Neural cell (in vitro differentiated cells): ENCODE results near the gene GSG1L. TPM values are rescaled to one million over a fixed set of nuclear protein-coding genes. Genes with fewer than 3 reads are reported as not detected.

Source experiments
- H2AFZ ChIP-seq: fragments of 200-600, 300-800 bp; sonication (generic), shearing (Covaris generic); 2 replicates; pipeline ENCODE4 v1.6.0; 2014; ENCODE audit warnings: low read depth, mild to moderate bottlenecking, antibody characterized with exemption, low read length, moderate library complexity
- H3F3A ChIP-seq: fragments of 200-600 bp; shearing (Covaris generic); 2 replicates; pipeline ENCODE4 v1.6.1; 2016; ENCODE audit warnings: mild to moderate bottlenecking, moderate library complexity, mixed read lengths, antibody characterized with exemption, low read length; ENCODE audit not compliant: insufficient read depth, poor library complexity, severe bottlenecking
- H3K27ac ChIP-seq: fragments of 200-600, 300-800 bp; sonication (generic), shearing (Covaris generic); 2 replicates; pipeline ENCODE4 v1.5.1; 2014; ENCODE audit warnings: mild to moderate bottlenecking, low read length, moderate library complexity
- H3K27me3 ChIP-seq: fragments of 300-800, 200-600 bp; sonication (generic), shearing (Covaris generic); 2 replicates; pipeline ENCODE4 v1.6.0; 2014; ENCODE audit warnings: mild to moderate bottlenecking, low read depth, low read length, moderate library complexity; ENCODE audit not compliant: insufficient read depth
- H3K36me3 ChIP-seq: fragments of 300-800, 200-600 bp; sonication (generic), shearing (Covaris generic); 2 replicates; pipeline ENCODE4 v1.5.1; 2014; ENCODE audit warnings: mild to moderate bottlenecking, antibody characterized with exemption, low read length, moderate library complexity; ENCODE audit not compliant: insufficient read depth
- H3K4me2 ChIP-seq: fragments of 300-800, 200-600 bp; sonication (generic), shearing (Covaris generic); 2 replicates; pipeline ENCODE4 v1.6.0; 2014; ENCODE audit warnings: mild to moderate bottlenecking, low read length
- H3K4me3 ChIP-seq: fragments of 300-800, 200-600 bp; sonication (generic), shearing (Covaris generic); 2 replicates; pipeline ENCODE4 v1.5.1; 2014; ENCODE audit warnings: mild to moderate bottlenecking, low read length, moderate library complexity
- H3K79me2 ChIP-seq: fragments of 200-600 bp; shearing (Covaris generic); replicated peaks from 2 replicates; pipeline ENCODE4 v1.6.0; 2014; ENCODE audit warnings: mild to moderate bottlenecking, low read length, moderate library complexity; ENCODE audit not compliant: insufficient read depth
- H3K9ac ChIP-seq: fragments of 300-800, 200-600 bp; sonication (generic), shearing (Covaris generic); 2 replicates; pipeline ENCODE4 v1.6.1; 2016; ENCODE audit warnings: mild to moderate bottlenecking, low read length, mixed read lengths
- H3K9me2 ChIP-seq: fragments of 200-600 bp; shearing (Covaris generic); 2 replicates; pipeline ENCODE4 v1.6.1; 2016; ENCODE audit warnings: mild to moderate bottlenecking, low read length, mixed read lengths; ENCODE audit not compliant: insufficient read depth
- H3K9me3 ChIP-seq: fragments of 200-600, 300-800 bp; sonication (generic), shearing (Covaris generic); 2 replicates; pipeline ENCODE4 v1.6.1; 2016; ENCODE audit warnings: mild to moderate bottlenecking, mixed run types, low read length, moderate library complexity, mixed read lengths
- H4K20me1 ChIP-seq: fragments of 200-600 bp; shearing (Covaris generic); 2 replicates; pipeline ENCODE4 v1.6.1; 2016; ENCODE audit warnings: mild to moderate bottlenecking, mixed run types; ENCODE audit not compliant: insufficient read depth
- EP300 ChIP-seq: fragments of 450-650 bp; conservative IDR thresholded peaks from 2 replicates; pipeline ENCODE4 v1.6.1; 2014; ENCODE audit warnings: antibody characterized with exemption, mild to moderate bottlenecking, moderate library complexity; ENCODE audit not compliant: poor library complexity, severe bottlenecking
- EZH2 ChIP-seq: fragments of 200-600, 300-800 bp; shearing (Covaris generic), sonication (generic); IDR thresholded peaks from 2 replicates; pipeline ENCODE4 v1.6.1; 2014; ENCODE audit warnings: antibody characterized with exemption, low read length, borderline replicate concordance, mild to moderate bottlenecking; ENCODE audit not compliant: insufficient read depth, poor library complexity, severe bottlenecking
- MXI1 ChIP-seq: fragments of 450-650 bp; conservative IDR thresholded peaks from 2 replicates; pipeline ENCODE4 v1.6.1; 2014; ENCODE audit warnings: antibody characterized with exemption, mild to moderate bottlenecking; ENCODE audit not compliant: poor library complexity, severe bottlenecking
- POLR2AphosphoS5 ChIP-seq: IDR thresholded peaks from 2 replicates; pipeline ENCODE4 v1.6.1; 2012
- RAD21 ChIP-seq: fragments of 450-650 bp; conservative IDR thresholded peaks from 2 replicates; pipeline ENCODE4 v1.6.1; 2014; ENCODE audit warnings: antibody characterized with exemption, mild to moderate bottlenecking, moderate library complexity
- SMC3 ChIP-seq: fragments of 450-650 bp; conservative IDR thresholded peaks from 2 replicates; pipeline ENCODE4 v1.6.1; 2014; ENCODE audit warnings: antibody characterized with exemption, mild to moderate bottlenecking, moderate library complexity; ENCODE audit not compliant: poor library complexity
- TAF1 ChIP-seq: IDR thresholded peaks from 2 replicates; pipeline ENCODE4 v1.6.1; 2012; ENCODE audit warnings: low read depth
- polyA plus RNA-seq: library from polyadenylated mRNA; depleted of rRNA; stranded (reverse); fragments of >200 nt; gene quantifications from 2 replicates; pipeline ENCODE4 v1.2.3, GENCODE V29; 2014
- TF ChIP-seq, protein P1 (sequence below): IDR thresholded peaks from 2 replicates; pipeline ENCODE4 v1.6.1; 2012; ENCODE audit warnings: borderline replicate concordance
- TF ChIP-seq, protein P2 (sequence below): fragments of 450-650 bp; IDR thresholded peaks from 2 replicates; pipeline ENCODE4 v1.5.1; 2014; ENCODE audit warnings: antibody characterized with exemption, mild to moderate bottlenecking, moderate library complexity; ENCODE audit not compliant: poor library complexity, severe bottlenecking

GSG1L gene
- polyA plus RNA-seq, 1 donor from 2014 or later = 0.85 TPM

- no peak overlapping the region for H3K27ac ChIP-seq
- H3K79me2 ChIP-seq = no peaks in the 10 kb centered on the region
- H3K9me3 ChIP-seq = no peaks in the 10 kb centered on the region
- H3K36me3 ChIP-seq = no peaks in the 10 kb centered on the region
- H3K9me2 ChIP-seq = no peaks in the 10 kb centered on the region
- TF ChIP-seq, protein P1, sequence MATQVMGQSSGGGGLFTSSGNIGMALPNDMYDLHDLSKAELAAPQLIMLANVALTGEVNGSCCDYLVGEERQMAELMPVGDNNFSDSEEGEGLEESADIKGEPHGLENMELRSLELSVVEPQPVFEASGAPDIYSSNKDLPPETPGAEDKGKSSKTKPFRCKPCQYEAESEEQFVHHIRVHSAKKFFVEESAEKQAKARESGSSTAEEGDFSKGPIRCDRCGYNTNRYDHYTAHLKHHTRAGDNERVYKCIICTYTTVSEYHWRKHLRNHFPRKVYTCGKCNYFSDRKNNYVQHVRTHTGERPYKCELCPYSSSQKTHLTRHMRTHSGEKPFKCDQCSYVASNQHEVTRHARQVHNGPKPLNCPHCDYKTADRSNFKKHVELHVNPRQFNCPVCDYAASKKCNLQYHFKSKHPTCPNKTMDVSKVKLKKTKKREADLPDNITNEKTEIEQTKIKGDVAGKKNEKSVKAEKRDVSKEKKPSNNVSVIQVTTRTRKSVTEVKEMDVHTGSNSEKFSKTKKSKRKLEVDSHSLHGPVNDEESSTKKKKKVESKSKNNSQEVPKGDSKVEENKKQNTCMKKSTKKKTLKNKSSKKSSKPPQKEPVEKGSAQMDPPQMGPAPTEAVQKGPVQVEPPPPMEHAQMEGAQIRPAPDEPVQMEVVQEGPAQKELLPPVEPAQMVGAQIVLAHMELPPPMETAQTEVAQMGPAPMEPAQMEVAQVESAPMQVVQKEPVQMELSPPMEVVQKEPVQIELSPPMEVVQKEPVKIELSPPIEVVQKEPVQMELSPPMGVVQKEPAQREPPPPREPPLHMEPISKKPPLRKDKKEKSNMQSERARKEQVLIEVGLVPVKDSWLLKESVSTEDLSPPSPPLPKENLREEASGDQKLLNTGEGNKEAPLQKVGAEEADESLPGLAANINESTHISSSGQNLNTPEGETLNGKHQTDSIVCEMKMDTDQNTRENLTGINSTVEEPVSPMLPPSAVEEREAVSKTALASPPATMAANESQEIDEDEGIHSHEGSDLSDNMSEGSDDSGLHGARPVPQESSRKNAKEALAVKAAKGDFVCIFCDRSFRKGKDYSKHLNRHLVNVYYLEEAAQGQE = no peak
- TF ChIP-seq MXI1 (no peak), TAF1 (no peak), EZH2 (no peak), RAD21 (no peak), EP300 (no peak), SMC3 (no peak), POLR2AphosphoS5 (no peak)
- TF ChIP-seq, protein P2, sequence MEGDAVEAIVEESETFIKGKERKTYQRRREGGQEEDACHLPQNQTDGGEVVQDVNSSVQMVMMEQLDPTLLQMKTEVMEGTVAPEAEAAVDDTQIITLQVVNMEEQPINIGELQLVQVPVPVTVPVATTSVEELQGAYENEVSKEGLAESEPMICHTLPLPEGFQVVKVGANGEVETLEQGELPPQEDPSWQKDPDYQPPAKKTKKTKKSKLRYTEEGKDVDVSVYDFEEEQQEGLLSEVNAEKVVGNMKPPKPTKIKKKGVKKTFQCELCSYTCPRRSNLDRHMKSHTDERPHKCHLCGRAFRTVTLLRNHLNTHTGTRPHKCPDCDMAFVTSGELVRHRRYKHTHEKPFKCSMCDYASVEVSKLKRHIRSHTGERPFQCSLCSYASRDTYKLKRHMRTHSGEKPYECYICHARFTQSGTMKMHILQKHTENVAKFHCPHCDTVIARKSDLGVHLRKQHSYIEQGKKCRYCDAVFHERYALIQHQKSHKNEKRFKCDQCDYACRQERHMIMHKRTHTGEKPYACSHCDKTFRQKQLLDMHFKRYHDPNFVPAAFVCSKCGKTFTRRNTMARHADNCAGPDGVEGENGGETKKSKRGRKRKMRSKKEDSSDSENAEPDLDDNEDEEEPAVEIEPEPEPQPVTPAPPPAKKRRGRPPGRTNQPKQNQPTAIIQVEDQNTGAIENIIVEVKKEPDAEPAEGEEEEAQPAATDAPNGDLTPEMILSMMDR = no peak
- H2AFZ ChIP-seq = no peak overlapping the region
- H3K4me3 ChIP-seq = no peak overlapping the region
- H4K20me1 ChIP-seq = no peaks in the 10 kb centered on the region
- H3K4me2 ChIP-seq = no peak overlapping the region
- H3K9ac ChIP-seq = no peak overlapping the region
- no peaks in the 10 kb centered on the region for H3K27me3 ChIP-seq
- no peaks in the 10 kb centered on the region for H3F3A ChIP-seq
Observed at GRCh38 chr16:27843800-27844199, 219.7 kb downstream of the GSG1L start.

DNA sequence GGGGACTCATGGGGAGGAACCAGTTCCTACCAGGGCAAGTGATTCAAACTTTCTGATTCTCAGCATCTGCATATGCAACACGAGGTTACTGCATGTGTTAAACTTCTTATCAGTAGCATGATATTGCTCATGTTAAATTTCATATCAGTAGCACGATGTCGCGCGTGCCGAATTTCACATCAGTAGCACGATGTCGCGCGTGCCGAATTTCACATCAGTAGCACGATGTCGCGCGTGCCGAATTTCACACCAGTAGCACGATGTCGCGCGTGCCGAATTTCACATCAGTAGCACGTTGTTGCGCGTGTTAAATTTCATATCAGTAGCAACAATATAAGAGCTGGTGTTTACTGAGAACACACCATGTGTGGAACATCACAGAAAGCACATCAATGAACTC lies 221.6 kb downstream of the GSG1L start:
- no peaks in the 10 kb centered on the region for H4K20me1 ChIP-seq
- no peak overlapping the region for H3K9ac ChIP-seq
- H3K4me3 ChIP-seq = no peak overlapping the region
- no peaks in the 10 kb centered on the region for H3K27me3 ChIP-seq
- TF ChIP-seq EP300 = no peak
- TF ChIP-seq, protein P1 = no peak
- TF ChIP-seq, protein P2 = no peak
- TF ChIP-seq MXI1 = no peak
- no peak for TF ChIP-seq SMC3
- no peak for TF ChIP-seq RAD21
- TF ChIP-seq TAF1 = no peak
- no peak for TF ChIP-seq POLR2AphosphoS5
- no peak for TF ChIP-seq EZH2
- no peak overlapping the region for H3K27ac ChIP-seq
- H3F3A ChIP-seq = no peaks in the 10 kb centered on the region
- no peaks in the 10 kb centered on the region for H3K9me3 ChIP-seq
- H3K36me3 ChIP-seq = no peaks in the 10 kb centered on the region
- no peaks in the 10 kb centered on the region for H3K9me2 ChIP-seq
- no peaks in the 10 kb centered on the region for H3K79me2 ChIP-seq
- no peak overlapping the region for H2AFZ ChIP-seq
- no peak overlapping the region for H3K4me2 ChIP-seq
